Esophagus squamous epithelium (tissue), 5 donors: ENCODE measurements around the gene DMRT1. TPM values are rescaled to one million over a fixed set of nuclear protein-coding genes. Genes with fewer than 3 reads are reported as not detected.

Experiments
- DNase-seq: peaks from one replicate; lab custom pipeline; 2025; lab: John Stamatoyannopoulos, UW
- H3K27ac ChIP-seq, 4 donors: fragments of 200-600 bp; sonication (generic); one replicate each; pipeline ENCODE4 v1.5.1; 2016 to 2019; ENCODE audit warnings: mild to moderate bottlenecking in 1 of 4
- H3K27me3 ChIP-seq, 4 donors: fragments of 200-600 bp; sonication (generic); 1 replicate in 3 of 4; 2 replicates in 1 of 4; pipeline versions ENCODE4 v1.5.1 to v1.6.0; 2017 to 2021; ENCODE audit warnings: antibody characterized with exemption in 1 of 4
- H3K36me3 ChIP-seq, 3 donors: fragments of 200-600 bp; sonication (generic); one replicate each; pipeline ENCODE4 v1.5.1; 2016 to 2019
- H3K4me1 ChIP-seq, 3 donors: fragments of 200-600 bp; sonication (generic); one replicate each; pipeline ENCODE4 v1.5.1; 2017 to 2019
- H3K4me3 ChIP-seq, 4 donors: fragments of 200-600 bp; sonication (generic); 1 replicate in 3 of 4; 2 replicates in 1 of 4; pipeline ENCODE4 v1.5.1; 2016 to 2019; ENCODE audit warnings: mild to moderate bottlenecking in 2 of 4, moderate library complexity in 1 of 4
- H3K9me3 ChIP-seq, 3 donors: fragments of 200-600 bp; sonication (generic); one replicate each; pipeline ENCODE4 v1.5.1; 2016 to 2019
- POLR2A ChIP-seq, 4 donors: fragments of 450-650 bp; IDR thresholded peaks; one replicate each; pipeline ENCODE4 v1.6.1; 2017; ENCODE audit warnings: antibody characterized with exemption in 4 of 4, mild to moderate bottlenecking in 4 of 4, moderate library complexity in 3 of 4
- WGBS, 2 donors: methylation state at CpG; one replicate each; pipeline ENCODE4 v1.1.5; 2018; 5-methylcytosine and 5-hydroxymethylcytosine counted together
- intact Hi-C: fragments of 100-400 bp; cut with DNase I; formaldehyde crosslinking; loops from one replicate; pipeline ENCODE4 v1.15.0; 2022
- total RNA-seq, 4 donors: library from RNA; depleted of rRNA; stranded (reverse); fragments of >200 nt; gene quantifications; one replicate each; pipeline ENCODE4 v1.1.0, GENCODE V29; 2016
- TF ChIP-seq, protein P1 (sequence below), 6 experiments: fragments of 450-650 bp in 4 of 6; fragments of 200-600 bp in 2 of 6; sonication (generic) in 2 of 6; IDR thresholded peaks; one replicate each; pipeline ENCODE4 v1.5.1; 2016 to 2019; ENCODE audit warnings: antibody characterized with exemption in 6 of 6, mild to moderate bottlenecking in 4 of 6, moderate library complexity in 4 of 6
- donor health status: DM: yes; HTN: yes; CAD: no.

DMRT1 gene
- total RNA-seq, 4 donors from 2014 or later = not detected

- WGBS, 2 donors = 67% methylated on average over 2 of the region's 2 CpGs; no CpG with 5 or more reads in 1 of the 2 donors
- no peak for DNase-seq
- peaks cover 0 to 15% (median 0%) of the 10 kb centered on the region in 4 donors for H3K27me3 ChIP-seq
- H3K27ac ChIP-seq = no peak overlapping the region
- TF ChIP-seq POLR2A (IDR thresholded peaks at IDR 0.05) = no peak
- TF ChIP-seq, protein P1, sequence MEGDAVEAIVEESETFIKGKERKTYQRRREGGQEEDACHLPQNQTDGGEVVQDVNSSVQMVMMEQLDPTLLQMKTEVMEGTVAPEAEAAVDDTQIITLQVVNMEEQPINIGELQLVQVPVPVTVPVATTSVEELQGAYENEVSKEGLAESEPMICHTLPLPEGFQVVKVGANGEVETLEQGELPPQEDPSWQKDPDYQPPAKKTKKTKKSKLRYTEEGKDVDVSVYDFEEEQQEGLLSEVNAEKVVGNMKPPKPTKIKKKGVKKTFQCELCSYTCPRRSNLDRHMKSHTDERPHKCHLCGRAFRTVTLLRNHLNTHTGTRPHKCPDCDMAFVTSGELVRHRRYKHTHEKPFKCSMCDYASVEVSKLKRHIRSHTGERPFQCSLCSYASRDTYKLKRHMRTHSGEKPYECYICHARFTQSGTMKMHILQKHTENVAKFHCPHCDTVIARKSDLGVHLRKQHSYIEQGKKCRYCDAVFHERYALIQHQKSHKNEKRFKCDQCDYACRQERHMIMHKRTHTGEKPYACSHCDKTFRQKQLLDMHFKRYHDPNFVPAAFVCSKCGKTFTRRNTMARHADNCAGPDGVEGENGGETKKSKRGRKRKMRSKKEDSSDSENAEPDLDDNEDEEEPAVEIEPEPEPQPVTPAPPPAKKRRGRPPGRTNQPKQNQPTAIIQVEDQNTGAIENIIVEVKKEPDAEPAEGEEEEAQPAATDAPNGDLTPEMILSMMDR (IDR thresholded peaks at IDR 0.05) = no peak
- H3K9me3 ChIP-seq = peaks cover 0 to 6% (median 0%) of the 10 kb centered on the region in 3 donors
- H3K36me3 ChIP-seq = no peaks in the 10 kb centered on the region
- H3K4me3 ChIP-seq = no peak overlapping the region
- peaks cover 0 to 8% (median 0%) of the 10 kb centered on the region in 3 donors for H3K4me1 ChIP-seq
- intact Hi-C loops = no loop called here
Measured at GRCh38 chr9:1002678-1003077, 161.2 kb downstream of the DMRT1 start.

GRCh38 chr9:1005043-1005667, 163.7 kb downstream of the DMRT1 start:
- H3K4me3 ChIP-seq = no peak overlapping the region
- H3K27me3 ChIP-seq = peaks cover 0 to 26% (median 0%) of the 10 kb centered on the region in 4 donors
- 40 to 45% methylated on average over 8 to 10 of the region's 10 CpGs for WGBS, 2 donors
- no peaks in the 10 kb centered on the region for H3K9me3 ChIP-seq
- H3K36me3 ChIP-seq = no peaks in the 10 kb centered on the region
- TF ChIP-seq, protein P1 (IDR thresholded peaks at IDR 0.05) = peak in 5 of 6 experiments; percentile 42 to 72 (median 61)
- TF ChIP-seq POLR2A (IDR thresholded peaks at IDR 0.05) = no peak
- H3K4me1 ChIP-seq = peaks cover 0 to 6% (median 3%) of the 10 kb centered on the region in 3 donors
- no peak overlapping the region for H3K27ac ChIP-seq
- no peak for DNase-seq
- intact Hi-C loops = loop anchor here (5.0 kb wide), 1 partner anchor 113 kb away; no protein-coding TSS in a partner anchor

- Histone ChIP-seq H3K27me3 (peaks cover 0 to 26% (median 0%) of the 10 kb centered on the region in 4 donors), H3K4me1 (peaks cover 0 to 21% (median 3%) of the 10 kb centered on the region in 3 donors), H3K27ac (no peak overlapping the region), H3K36me3 (no peaks in the 10 kb centered on the region), H3K4me3 (no peak overlapping the region), H3K9me3 (no peaks in the 10 kb centered on the region)
- no peak for DNase-seq
- intact Hi-C loops = loop anchor here (5.0 kb wide), 1 partner anchor 115 kb away; no protein-coding TSS in a partner anchor
- no peak for TF ChIP-seq POLR2A (IDR thresholded peaks at IDR 0.05)
- TF ChIP-seq, protein P1 (IDR thresholded peaks at IDR 0.05) = no peak
- 80 to 85% methylated on average over 3 of the region's 3 CpGs for WGBS, 2 donors
Measured at GRCh38 chr9:1007312-1007711, 165.8 kb downstream of the DMRT1 start.

- no peak overlapping the region for H3K27ac ChIP-seq
- no peaks in the 10 kb centered on the region for H3K9me3 ChIP-seq
- H3K4me3 ChIP-seq = no peak overlapping the region
- intact Hi-C loops = loop anchor here (5.0 kb wide), 1 partner anchor 116 kb away; no protein-coding TSS in a partner anchor
- DNase-seq = no peak
- peaks cover 0 to 26% (median 0%) of the 10 kb centered on the region in 4 donors for H3K27me3 ChIP-seq
- 84 to 93% methylated on average over 3 of the region's 3 CpGs for WGBS, 2 donors
- H3K36me3 ChIP-seq = no peaks in the 10 kb centered on the region
- H3K4me1 ChIP-seq = peaks cover 0 to 22% (median 3%) of the 10 kb centered on the region in 3 donors
- TF ChIP-seq, protein P1 (IDR thresholded peaks at IDR 0.05) = no peak
- TF ChIP-seq POLR2A (IDR thresholded peaks at IDR 0.05) = no peak
Measured at GRCh38 chr9:1008216-1008615, 166.7 kb downstream of the DMRT1 start.

- no peak overlapping the region for H3K4me3 ChIP-seq
- intact Hi-C loops = loop anchor here (5.0 kb wide), 1 partner anchor 117 kb away; no protein-coding TSS in a partner anchor
- DNase-seq = peak; percentile 9
Measured at GRCh38 chr9:1009101-1009707, 167.7 kb downstream of the DMRT1 start.

More at GRCh38 chr9:1009101-1009707, 167.7 kb downstream of the DMRT1 start:
- no peak overlapping the region for H3K27ac ChIP-seq
- peaks cover 0 to 22% (median 3%) of the 10 kb centered on the region in 3 donors for H3K4me1 ChIP-seq
- TF ChIP-seq, protein P1 (IDR thresholded peaks at IDR 0.05) = peak; percentile 84 to 97 (median 95)
- TF ChIP-seq POLR2A (IDR thresholded peaks at IDR 0.05) = no peak
- H3K9me3 ChIP-seq = no peaks in the 10 kb centered on the region
- H3K36me3 ChIP-seq = no peaks in the 10 kb centered on the region
- peaks cover 0 to 26% (median 0%) of the 10 kb centered on the region in 4 donors for H3K27me3 ChIP-seq
- 6% methylated on average over 14 of the region's 14 CpGs for WGBS, 2 donors
